Measurements from ENCODE around the gene EXD2.
"Not testable (repeated sequence)": the region's sequence is repeated elsewhere in the genome, so short reads cannot be mapped to it uniquely, and the experiment has no call there.

Gene EXD2

DNA sequence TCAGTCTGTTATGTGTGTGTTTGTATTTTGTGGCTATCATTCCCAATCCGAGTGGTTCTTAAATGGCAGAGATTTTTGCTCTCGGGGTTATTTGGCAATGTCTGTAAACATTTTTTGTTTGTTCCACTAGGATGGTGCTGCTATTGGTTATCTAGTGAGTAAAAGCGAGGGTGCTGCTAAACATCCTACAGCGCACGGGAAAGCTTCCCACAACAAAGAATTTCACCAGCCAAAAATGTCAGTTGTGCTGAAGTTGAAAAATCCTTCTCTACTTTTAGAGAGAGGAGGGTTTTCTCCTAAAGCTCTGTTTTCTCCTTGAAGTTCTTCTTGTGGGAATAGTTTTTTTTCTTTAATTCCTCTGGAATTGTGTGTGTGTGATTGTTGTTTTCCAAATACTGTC, 2.4 kb downstream of the EXD2 start:
- DNase-seq: no peak

DNA sequence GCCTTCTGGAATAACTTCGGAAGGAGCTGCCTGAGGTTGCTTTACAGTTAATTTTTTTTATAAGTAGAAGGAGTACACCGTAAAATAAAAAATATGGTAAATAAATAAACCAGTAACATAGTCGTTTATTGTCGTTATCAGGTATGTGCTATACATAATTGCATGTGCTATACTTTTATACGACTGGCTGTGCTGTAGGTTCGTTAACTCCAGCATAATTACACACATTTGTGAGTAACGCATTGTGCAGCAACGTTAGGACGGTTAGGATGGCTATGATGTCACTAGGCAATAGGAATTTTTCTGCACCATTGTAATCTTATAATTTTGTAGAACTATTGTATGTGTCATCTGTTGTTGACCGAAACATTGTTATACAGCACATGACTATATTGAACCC, 8.5 kb downstream of the EXD2 start:
- DNase-seq: no peak

DNA sequence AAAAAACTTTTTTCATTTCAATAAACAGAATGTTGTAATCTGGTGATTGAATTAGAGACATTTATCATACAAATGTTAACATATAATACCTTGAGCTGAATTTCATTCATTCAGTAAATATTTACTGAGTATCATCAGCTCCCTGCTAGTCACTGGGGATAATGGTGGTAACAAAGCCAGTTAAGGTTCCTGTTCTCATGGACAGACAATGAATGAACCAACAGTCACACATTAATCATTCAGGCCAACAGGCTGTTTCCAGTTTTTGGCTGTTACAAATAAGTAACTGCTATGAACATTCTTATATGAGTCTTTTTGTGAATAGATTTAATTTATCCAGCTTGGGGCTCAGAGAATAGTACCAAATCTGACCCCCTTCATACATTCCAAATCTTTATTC, 13.5 kb downstream of the EXD2 start:
- DNase-seq: no peak

DNA sequence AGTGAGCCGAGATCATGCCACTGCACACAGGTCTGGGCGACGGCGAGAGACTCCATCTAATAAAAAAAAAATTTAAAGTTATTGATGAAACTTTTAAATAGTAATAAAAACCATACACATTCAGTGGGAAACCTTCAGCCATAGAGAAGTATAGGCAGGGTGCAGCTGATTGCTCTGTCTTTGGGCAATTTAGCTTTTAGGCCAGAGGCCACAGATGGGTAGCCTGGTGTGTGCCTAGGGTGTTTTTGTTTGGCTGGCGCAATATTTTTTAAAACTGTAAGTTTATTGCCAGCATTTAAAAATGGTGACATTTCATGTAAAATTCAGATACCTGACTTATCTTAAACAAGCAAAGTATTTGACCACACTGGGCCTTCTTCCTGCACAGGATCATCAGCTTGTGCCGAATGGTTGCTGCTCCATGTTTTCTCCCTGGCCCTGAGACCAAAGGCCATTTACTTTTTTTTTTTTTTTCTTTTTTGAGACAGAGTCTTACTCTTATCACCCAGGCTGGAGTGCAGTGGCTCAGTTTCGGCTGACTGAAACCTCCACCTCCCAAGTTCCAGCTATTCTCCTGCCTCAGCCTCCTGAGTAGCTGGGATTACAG, 16.2 kb downstream of the EXD2 start:
- no peak for DNase-seq

DNA sequence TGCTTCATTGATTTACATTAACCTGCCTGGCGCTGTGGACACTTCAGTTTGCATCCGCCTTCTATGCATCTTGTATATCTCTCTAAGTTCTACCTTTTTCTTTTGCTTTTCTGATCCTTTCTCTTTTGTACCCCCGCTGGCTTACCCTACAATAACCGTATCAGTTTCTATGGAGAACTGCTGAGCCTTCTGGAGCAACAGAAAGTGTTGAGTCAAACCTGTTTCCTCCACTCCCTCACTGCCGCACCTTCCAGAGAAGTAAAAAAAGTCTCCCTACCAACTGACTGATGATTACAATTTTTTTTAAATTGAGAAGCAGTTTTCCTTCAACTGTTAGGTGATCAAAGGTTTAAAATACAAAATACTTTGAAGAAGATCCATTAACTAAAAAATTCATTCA, 17.4 kb downstream of the EXD2 start:
- no peak for DNase-seq

DNA sequence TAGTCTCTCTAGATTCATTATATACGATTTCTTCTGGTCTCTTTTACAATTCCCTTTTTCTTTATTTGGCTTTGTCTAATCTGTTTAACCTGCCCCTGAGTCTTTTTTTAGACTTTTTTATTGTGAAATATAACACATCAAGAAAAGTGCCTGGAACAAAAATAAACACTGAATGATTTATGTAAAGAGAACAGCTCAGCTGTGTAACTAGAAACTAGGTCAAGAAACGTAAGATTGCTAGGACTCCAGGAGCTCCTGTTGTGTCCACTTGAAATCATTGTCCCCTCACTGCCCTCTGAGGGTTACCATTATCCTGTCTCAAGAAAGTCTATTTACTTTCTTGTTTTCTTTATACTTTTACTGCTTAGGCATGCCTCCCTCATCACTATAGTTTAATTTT, 23.1 kb downstream of the EXD2 start:
- no peak for DNase-seq

DNA sequence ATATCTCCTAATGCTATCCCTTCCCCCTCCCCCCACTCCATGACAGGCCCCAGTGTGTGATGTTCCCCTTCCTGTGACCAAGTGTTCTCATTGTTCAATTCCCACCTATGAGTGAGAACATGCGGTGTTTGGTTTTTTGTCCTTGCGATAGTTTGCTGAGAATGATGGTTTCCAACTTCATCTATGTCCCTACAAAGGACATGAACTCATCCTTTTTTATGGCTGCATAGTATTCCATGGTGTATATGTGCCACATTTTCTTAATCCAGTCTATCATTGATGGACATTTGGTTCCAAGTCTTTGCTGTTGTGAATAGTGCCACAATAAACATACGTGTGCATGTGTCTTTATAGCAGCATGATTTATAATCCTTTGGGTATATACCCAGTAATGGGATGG, 26.4 kb downstream of the EXD2 start:
- DNase-seq: not testable (repeated sequence)

DNA sequence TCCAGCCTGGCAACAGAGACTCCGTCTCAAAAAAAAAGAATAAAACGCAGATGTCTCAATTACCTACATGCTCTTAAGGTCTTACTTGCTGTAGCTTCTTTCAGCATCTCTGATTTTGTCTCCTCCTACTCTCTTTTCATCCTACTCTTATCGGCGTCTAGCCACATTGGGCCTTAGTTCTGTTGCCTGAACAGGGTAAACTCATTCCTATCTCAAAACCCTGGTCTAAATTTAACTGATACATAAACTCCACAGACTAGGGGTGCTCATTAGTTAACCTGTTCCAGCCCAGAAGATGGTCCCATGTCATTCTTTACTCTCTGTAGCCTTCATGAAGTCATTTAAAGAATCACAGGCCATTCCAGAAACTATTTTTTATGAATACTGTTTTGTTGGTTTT, 33.6 kb downstream of the EXD2 start:
- DNase-seq: no peak

DNA sequence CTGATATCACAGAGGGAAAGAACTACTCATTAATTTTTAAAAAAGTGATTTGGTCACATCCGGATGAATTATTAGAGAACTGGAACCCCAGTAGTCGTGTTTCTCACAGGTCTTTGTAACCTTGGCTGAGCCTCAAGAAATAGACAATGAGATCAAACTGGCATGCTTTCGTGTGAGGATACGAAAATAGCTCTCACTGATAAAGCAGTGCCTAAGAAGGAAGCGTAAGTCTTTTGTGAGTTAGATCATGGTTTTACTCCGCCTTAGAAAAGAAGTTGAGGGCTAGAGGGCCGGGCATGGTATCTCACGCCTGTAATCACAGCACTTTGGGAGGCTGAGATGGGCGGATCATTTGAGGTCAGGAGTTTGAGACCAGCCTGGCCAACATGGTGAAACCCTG, 34.9 kb downstream of the EXD2 start:
- DNase-seq: no peak

DNA sequence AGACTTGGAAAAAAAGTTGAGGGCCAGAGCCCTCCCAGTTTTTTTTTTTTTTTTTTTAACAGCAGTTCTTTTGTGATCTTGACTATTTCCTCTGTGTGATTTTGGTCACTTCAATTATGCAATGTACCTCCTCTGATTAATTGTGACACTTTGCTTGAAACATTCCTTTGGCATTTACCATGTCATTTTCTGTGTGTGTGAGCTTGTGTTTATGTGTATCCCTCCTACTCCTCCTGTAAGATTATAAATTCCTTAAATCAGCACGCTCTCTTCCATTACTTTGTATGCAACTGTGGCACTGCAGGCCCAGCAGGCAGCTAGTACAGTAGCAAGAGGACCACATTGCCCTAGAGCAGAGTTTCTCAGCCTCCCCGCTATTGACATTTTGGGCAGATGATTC, 35.4 kb downstream of the EXD2 start:
- no peak for DNase-seq

DNA sequence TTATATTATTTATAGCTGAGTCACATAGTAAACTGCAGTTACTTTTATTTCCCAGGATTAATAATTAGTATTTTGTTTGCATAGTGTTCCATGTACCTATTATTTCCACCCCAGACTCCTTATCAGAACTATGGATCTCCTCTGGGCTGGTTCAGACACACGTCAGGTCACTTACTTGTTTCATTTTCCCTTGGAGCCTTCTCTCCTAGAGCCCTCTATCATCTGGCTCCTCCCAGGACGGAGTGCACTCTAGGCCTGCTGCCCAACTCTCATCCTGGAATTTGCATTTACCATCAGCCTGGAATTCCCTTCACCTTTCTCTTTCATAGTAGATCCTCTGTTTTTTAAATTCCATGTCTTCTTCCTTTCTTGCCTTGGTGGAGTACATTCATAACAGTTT, 40.2 kb downstream of the EXD2 start:
- no peak for DNase-seq

DNA sequence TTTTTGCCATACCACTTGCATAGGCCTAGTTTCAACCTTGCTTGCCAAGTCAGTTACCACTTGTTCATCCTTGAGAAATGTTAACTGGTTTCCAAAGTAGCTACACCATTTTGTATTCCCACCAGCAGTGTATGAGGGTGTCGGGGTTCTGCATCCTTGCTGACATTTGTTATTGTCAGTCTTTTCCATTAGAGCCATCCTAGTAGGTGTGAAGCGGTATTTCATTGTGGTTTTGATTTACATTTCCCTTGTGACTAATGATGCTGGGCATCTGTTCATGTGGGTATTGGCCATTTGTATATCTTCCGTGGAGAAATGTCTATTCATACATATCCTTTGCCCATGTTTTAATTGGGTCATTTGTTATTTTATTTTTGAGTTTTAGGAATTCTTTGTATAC, 41.1 kb downstream of the EXD2 start:
- no peak for DNase-seq

DNA sequence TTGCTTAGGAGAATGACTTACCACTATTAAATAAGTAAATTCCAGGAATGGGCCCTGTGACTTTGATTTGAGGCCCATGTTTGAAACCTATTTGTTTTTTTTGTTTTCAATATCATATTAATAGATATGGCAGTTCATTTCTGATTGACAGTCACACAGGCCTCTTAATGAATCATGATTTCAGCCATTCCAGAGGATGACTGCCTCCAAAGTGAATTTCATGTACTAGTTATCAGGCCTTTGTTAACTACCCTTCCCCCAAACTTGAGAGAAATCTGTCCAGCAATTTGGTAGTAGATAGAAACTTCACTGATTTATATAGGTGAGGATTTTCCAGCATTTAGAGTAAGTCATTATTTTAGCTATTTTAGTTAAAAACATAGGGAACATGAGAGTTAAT, 42.8 kb downstream of the EXD2 start:
- DNase-seq: no peak

DNA sequence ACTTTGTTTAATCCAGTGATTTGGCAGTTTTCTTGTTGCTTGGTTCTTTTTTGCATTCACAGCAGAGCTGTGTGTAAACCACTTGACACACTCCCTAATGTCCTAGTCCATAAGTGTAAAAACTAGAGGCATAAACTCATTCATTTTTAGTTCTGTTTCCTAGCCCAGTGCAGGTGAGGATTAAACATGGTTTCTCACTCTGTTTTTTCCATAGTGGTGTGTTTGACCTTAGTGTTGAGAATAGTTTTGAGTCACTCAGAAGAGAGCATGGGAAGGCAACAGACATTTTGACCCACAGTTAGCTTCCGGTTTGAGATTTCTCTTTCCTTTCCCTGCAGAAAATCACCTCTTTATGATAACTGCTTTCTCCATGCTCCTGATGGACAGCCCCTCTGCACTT, 44.4 kb downstream of the EXD2 start:
- no peak for DNase-seq

DNA sequence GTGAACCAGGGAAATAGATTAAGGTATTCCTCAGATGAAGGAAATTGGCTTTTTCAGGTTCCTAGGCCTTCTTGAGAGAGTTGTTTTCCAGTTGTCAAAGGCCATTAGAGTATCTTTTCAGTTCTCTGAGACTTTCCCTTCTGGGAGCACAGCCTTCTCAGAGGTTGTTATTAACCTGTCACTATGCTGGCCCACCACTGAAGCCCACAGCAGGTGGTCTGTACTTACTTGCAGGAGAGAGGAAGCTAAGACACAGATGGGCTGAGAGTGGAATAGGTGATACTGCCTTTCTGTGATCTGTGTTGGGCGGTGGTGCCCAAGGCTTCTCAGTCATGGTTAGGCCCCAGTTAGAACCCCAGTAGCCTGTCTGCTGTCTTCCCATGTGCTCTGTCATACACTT, 45.8 kb downstream of the EXD2 start:
- DNase-seq: no peak

DNA sequence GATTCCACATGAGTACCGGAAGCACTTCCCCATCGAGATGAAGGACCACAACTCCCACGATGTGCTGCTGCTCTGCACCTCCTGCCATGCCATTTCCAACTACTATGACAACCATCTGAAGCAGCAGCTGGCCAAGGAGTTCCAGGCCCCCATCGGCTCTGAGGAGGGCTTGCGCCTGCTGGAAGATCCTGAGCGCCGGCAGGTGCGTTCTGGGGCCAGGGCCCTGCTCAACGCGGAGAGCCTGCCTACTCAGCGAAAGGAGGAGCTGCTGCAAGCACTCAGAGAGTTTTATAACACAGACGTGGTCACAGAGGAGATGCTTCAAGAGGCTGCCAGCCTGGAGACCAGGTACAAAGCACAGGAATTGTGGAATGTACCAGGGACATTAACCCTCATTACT, 46.3 kb downstream of the EXD2 start:
- no peak for DNase-seq

DNA sequence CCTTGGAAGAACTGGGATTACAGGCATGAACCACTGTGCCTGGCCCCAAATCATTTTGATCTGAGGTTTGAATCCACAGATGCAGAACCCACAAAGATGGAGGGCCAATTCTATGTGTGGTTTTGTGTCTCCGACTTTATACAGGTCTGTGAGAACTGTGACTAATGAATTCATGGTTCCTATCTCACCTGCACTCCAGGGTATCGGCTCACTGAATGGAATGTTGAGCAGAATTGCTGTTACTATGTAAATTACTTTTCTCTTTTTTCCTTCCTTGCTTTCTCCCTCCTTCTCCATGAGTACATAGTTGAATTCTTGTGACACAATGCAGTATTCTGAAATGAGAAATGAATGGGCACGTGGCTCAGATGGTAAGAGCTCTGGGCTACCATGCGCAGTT, 47.6 kb downstream of the EXD2 start:
- no peak for DNase-seq

DNA sequence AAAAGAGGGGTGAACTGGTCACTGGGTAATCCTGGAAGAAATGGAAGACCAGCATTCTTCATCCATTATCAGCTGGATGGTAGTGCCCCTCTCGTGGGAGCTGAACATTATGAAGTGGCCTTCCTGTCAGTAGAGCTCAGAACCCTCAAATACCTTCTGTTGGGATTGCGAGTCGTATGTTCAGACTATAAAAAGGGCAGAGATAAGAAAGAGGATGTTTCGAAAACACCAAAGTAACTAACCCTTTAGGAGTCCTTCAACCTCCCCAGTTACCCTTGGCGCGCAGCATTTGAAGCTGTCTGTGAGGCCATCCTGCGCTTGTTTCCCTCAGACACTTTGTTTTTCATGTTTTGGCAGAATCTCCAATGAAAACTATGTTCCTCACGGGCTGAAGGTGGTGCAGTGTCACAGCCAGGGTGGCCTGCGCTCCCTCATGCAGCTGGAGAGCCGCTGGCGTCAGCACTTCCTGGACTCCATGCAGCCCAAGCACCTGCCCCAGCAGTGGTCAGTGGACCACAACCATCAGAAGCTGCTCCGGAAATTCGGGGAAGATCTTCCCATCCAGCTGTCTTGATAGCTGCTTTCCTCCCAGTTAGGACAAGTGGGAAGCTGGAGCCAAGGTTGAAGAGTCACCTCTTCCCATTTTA, 49.4 kb downstream of the EXD2 start:
- DNase-seq: no peak

DNA sequence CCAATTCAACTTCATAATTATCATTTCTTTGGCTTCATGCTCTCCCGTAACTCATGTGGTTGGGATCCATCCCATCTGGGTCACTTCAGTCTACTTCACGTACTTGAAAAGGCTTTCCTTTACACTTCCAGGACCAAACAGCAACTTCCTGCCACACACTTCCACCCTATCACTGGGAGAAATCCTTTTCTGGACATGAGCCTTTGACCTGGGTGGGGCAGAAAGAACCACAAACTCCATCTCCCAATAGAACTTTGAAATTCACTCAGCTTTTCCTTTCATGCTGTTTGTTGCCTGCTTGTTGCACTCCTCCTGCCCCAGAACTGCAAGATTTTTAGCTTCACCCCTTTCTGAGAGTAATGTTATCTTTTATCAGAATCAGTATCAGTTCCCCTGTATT, 50.3 kb downstream of the EXD2 start:
- DNase-seq: no peak

DNA sequence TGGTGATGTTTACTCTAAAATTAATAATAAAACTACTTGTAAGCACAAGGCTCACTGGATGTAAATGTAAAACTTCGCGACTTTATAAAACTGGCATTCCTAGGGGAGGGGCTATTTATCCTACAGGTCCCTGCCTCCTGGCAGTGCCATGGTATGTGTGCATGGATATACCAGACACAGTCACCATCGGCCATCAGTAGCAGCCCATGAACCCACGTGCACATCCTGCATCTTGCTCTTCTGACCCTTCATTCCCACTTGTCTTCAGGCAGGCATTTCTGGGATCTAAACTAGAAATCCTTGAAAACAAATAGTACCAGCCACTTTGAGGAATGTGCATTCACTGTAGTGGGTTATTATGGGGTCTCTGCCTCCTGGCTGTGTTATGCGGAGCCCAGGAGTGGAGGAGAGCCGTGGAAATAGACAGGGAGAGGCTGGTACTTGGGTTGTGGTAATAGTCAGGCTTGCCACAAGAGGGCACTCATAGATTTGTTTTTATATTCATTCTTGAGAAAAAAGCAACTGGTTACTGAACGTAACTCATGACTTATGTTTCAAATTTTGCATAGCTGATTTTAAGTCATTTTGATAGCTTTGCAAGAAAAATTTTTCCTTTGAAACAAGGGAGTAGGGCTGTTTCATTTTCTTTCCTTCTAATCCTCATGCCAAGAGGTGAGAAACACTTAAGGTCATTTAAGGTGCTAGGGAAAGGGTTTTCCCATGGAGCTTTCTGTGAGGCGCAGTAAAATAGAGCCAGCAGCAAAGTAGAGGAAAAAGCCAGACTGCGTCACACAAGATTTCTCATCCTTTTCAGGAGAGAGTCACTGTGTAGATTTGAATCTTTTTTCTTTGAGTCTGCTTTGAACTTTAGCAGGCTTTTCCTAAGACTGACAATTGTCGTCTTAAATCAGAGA, 51.3 kb downstream of the EXD2 start:
- DNase-seq: peak; percentile 31

DNA sequence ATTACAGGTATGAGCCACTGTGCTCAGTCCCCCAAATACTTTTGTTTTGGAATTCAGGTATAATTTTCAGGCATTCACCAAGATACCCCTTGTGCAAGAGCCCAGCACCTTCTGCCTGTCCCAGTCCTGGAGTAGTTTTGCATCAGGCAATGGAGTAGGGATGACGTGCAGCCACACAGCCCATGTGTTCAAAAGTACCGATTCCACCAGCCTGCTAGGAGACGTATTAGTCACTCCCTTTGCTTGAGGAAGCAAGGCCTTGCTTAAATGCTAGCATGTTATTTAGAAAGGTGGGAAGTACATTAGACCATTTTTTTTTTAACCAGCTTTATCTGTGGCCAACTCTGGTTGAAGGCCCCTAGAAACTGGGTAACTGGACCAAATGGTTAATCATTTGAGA, 53.6 kb downstream of the EXD2 start:
- no peak for DNase-seq

DNA sequence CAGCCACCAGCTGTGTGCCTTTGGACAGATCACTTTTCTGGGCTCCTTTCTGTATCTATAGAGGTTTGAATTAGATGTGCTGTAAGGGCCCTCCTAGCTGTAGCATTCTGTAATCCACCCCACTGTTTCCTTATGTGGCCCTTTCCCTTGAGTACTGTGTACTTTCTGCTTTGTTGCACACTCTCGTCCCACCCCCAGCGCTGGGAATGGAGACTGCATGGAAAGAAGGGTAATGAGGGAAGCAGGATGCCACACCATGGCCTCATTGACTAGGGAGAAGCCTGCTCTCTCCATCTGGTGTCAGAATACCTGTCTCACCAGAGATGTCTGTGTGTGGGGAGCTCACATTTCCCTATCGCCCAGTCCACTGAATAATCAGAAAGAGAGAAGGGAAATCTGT, 55.0 kb downstream of the EXD2 start:
- DNase-seq: no peak

DNA sequence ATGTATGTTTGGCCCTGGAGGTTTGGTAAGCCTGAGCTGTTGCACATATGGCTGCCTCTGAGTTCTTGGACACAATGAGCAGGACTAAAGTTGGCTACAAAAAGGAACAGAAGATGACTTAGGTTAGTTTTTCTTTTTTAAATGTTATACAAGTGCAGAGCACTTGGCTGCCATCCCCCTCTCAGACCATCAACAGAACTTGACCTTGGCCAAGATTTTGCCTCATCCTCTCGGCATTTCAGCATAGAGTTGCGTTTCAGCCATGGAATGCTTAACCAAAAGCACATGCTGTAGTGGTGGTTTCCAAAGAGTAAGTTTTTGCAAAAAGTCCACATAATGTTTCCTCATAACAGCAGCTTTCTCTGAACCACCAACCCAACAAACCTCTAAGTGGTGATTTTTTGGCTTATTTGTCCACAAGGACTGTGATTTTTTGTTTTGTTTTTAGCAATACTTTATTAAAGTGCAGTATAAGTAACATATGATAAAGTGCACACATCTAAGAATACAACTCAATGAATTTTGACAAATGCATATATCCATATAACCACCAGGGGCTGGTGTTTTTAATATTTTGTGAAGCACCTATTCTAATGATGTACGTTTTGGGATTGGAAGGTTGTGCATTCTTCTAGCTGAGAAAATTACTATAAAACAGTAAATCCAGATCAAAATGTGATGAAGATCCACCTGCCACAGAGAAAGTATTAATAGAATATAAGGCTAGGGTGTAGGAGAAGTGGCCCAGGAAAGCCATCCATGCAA, 56.6 kb downstream of the EXD2 start:
- DNase-seq: no peak

Data from right kidney (tissue), 1 donor.